Fibroblast of lung (primary cell): ENCODE data around the gene UAP1L1. TPM values are rescaled to one million over a fixed set of nuclear protein-coding genes. Genes with fewer than 3 reads are reported as not detected.
"Not testable (repeated sequence)": the region's sequence is repeated elsewhere in the genome, so short reads cannot be mapped to it uniquely, and the experiment has no call there.

Experiments
- DNase-seq, 2 donors: peaks; one replicate each; pipeline versions ENCODE4 v3.0.0 to v3.0.0-alpha.2; 2010; ENCODE audit warnings: low read depth in 2 of 2
- H2AFZ ChIP-seq: 2 replicates; pipeline ENCODE4 v1.5.1; 2012; ENCODE audit warnings: low read length, control low read depth, inconsistent platforms
- H3K27ac ChIP-seq: 2 replicates; pipeline ENCODE4 v1.5.1; 2011; ENCODE audit warnings: low read length, control low read depth; ENCODE audit not compliant: insufficient read depth
- H3K27me3 ChIP-seq: 2 replicates; pipeline ENCODE4 v1.5.1; 2011; ENCODE audit warnings: mild to moderate bottlenecking, low read length; ENCODE audit not compliant: control insufficient read depth, insufficient read depth
- H3K36me3 ChIP-seq: 2 replicates; pipeline ENCODE4 v1.5.1; 2011; ENCODE audit warnings: low read length; ENCODE audit not compliant: control insufficient read depth, insufficient read depth
- H3K4me1 ChIP-seq: 2 replicates; pipeline ENCODE4 v1.5.1; 2011; ENCODE audit warnings: low read length; ENCODE audit not compliant: control insufficient read depth, insufficient read depth; ENCODE audit errors: extremely low read depth
- H3K4me2 ChIP-seq: 2 replicates; pipeline ENCODE4 v1.5.1; 2011; ENCODE audit warnings: low read length, control low read depth; ENCODE audit not compliant: insufficient read depth; ENCODE audit errors: extremely low read depth
- H3K4me3 ChIP-seq, 4 experiments: fragments of 200-600 bp in 1 of 4; sonication (generic) in 1 of 4; replicated peaks in 1 of 4; 2 replicates each; pipeline ENCODE4 v1.5.1; 2011 to 2016; ENCODE audit warnings: low read length in 4 of 4, low read depth in 3 of 4, mild to moderate bottlenecking in 3 of 4, control low read depth in 2 of 4, inconsistent platforms in 1 of 4, mixed read lengths in 1 of 4; ENCODE audit not compliant: insufficient read depth in 1 of 4; ENCODE audit errors: control extremely low read depth in 1 of 4
- H3K79me2 ChIP-seq: 2 replicates; pipeline ENCODE4 v1.5.1; 2012; ENCODE audit warnings: mild to moderate bottlenecking, low read length, inconsistent platforms; ENCODE audit not compliant: control insufficient read depth, insufficient read depth
- H3K9ac ChIP-seq: 2 replicates; pipeline ENCODE4 v1.5.1; 2011; ENCODE audit warnings: mild to moderate bottlenecking, low read length, control low read depth; ENCODE audit not compliant: insufficient read depth
- H3K9me3 ChIP-seq: 2 replicates; pipeline ENCODE4 v1.5.1; 2012; ENCODE audit warnings: low read depth, low read length; ENCODE audit not compliant: control insufficient read depth, insufficient read depth
- H4K20me1 ChIP-seq: 2 replicates; pipeline ENCODE4 v1.5.1; 2011; ENCODE audit warnings: low read length; ENCODE audit not compliant: control insufficient read depth, insufficient read depth; ENCODE audit errors: extremely low read depth
- EZH2 ChIP-seq: IDR thresholded peaks from 2 replicates; pipeline ENCODE4 v1.5.1; 2012; ENCODE audit warnings: low read length, control low read depth, mild to moderate bottlenecking; ENCODE audit errors: missing control alignments
- polyA plus RNA-seq, 2 donors: library from polyadenylated mRNA; depleted of rRNA in 1 of 2; stranded (reverse) in 1 of 2; unstranded in 1 of 2; fragments of >200 nt; gene quantifications; 2 replicates each; pipeline ENCODE4 v1.2.1, GENCODE V29; 2011 to 2012; ENCODE audit warnings: missing spikeins in 1 of 2
- total RNA-seq: library from RNA; depleted of rRNA; stranded (reverse); fragments of >200 nt; gene quantifications from 2 replicates; pipeline ENCODE4 v1.2.1, GENCODE V29; 2014
- TF ChIP-seq, protein P1 (sequence below), 2 donors: IDR thresholded peaks in 1 of 2; conservative IDR thresholded peaks in 1 of 2; 1 replicate in 1 of 2; 2 replicates in 1 of 2; pipeline ENCODE4 v1.5.1; 2011 to 2012; ENCODE audit warnings: low read length in 2 of 2, control low read depth in 1 of 2, inconsistent platforms in 1 of 2, low read depth in 1 of 2, mild to moderate bottlenecking in 1 of 2

Gene UAP1L1
- total and polyA plus RNA-seq, 2 donors (not counting 1 experiment from before 2014, with no cell fraction given) = 16.4 to 21.1 TPM

GRCh38 chr9:137116728-137117127, 39.4 kb downstream of the UAP1L1 start:
- no peak overlapping the region for H3K4me2 ChIP-seq
- DNase-seq = no peak
- no peaks in the 10 kb centered on the region for H4K20me1 ChIP-seq
- TF ChIP-seq, protein P1, sequence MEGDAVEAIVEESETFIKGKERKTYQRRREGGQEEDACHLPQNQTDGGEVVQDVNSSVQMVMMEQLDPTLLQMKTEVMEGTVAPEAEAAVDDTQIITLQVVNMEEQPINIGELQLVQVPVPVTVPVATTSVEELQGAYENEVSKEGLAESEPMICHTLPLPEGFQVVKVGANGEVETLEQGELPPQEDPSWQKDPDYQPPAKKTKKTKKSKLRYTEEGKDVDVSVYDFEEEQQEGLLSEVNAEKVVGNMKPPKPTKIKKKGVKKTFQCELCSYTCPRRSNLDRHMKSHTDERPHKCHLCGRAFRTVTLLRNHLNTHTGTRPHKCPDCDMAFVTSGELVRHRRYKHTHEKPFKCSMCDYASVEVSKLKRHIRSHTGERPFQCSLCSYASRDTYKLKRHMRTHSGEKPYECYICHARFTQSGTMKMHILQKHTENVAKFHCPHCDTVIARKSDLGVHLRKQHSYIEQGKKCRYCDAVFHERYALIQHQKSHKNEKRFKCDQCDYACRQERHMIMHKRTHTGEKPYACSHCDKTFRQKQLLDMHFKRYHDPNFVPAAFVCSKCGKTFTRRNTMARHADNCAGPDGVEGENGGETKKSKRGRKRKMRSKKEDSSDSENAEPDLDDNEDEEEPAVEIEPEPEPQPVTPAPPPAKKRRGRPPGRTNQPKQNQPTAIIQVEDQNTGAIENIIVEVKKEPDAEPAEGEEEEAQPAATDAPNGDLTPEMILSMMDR (conservative IDR thresholded peaks at IDR 0.05 in 1 of 2, IDR thresholded peaks at IDR 0.05 in 1 of 2; ENCODE audit: low read depth in 1 of 2, low read length in 2 of 2) = no peak
- no peak for TF ChIP-seq EZH2
- no peak overlapping the region for H3K9ac ChIP-seq
- no peaks in the 10 kb centered on the region for H3K27me3 ChIP-seq
- H3K4me3 ChIP-seq = no peak overlapping the region
- no peaks in the 10 kb centered on the region for H3K4me1 ChIP-seq
- no peak overlapping the region for H2AFZ ChIP-seq
- H3K36me3 ChIP-seq = peaks cover 3% of the 10 kb centered on the region
- no peak overlapping the region for H3K27ac ChIP-seq
- H3K9me3 ChIP-seq = no peaks in the 10 kb centered on the region
- no peaks in the 10 kb centered on the region for H3K79me2 ChIP-seq

GRCh38 chr9:137117269-137117731, 40.0 kb downstream of the UAP1L1 start:
- Histone ChIP-seq H3K36me3 (peaks cover 3% of the 10 kb centered on the region), H3K4me2 (no peak overlapping the region), H3K4me3 (no peak overlapping the region), H3K27me3 (no peaks in the 10 kb centered on the region), H3K9ac (no peak overlapping the region), H4K20me1 (no peaks in the 10 kb centered on the region), H3K9me3 (no peaks in the 10 kb centered on the region), H2AFZ (no peak overlapping the region), H3K27ac (no peak overlapping the region), H3K4me1 (no peaks in the 10 kb centered on the region), H3K79me2 (no peaks in the 10 kb centered on the region)
- DNase-seq = no peak
- no peak for TF ChIP-seq EZH2
- TF ChIP-seq, protein P1 (conservative IDR thresholded peaks at IDR 0.05 in 1 of 2, IDR thresholded peaks at IDR 0.05 in 1 of 2; ENCODE audit: low read depth in 1 of 2, low read length in 2 of 2) = no peak

GRCh38 chr9:137118092-137118603, 40.8 kb downstream of the UAP1L1 start:
- not testable (repeated sequence) for H3K9ac ChIP-seq, H3K9me3 ChIP-seq

GRCh38 chr9:137121927-137122795, 44.8 kb downstream of the UAP1L1 start:
- not testable (repeated sequence) for H3K36me3 ChIP-seq, H3K9ac ChIP-seq, H3K4me1 ChIP-seq, H4K20me1 ChIP-seq, H3K4me2 ChIP-seq, H3K27me3 ChIP-seq, H3K9me3 ChIP-seq, H3K27ac ChIP-seq, H2AFZ ChIP-seq, DNase-seq, H3K4me3 ChIP-seq, H3K79me2 ChIP-seq

More at GRCh38 chr9:137118092-137118603, 40.8 kb downstream of the UAP1L1 start:
- H3K27me3 ChIP-seq, H3K4me1 ChIP-seq, H3K36me3 ChIP-seq, DNase-seq, H3K4me3 ChIP-seq, H3K27ac ChIP-seq, H3K4me2 ChIP-seq, H4K20me1 ChIP-seq, H2AFZ ChIP-seq, H3K79me2 ChIP-seq: not testable (repeated sequence)

- not testable (repeated sequence) for H3K27me3 ChIP-seq, H3K9ac ChIP-seq, H4K20me1 ChIP-seq, H3K4me2 ChIP-seq, H3K4me1 ChIP-seq, H3K9me3 ChIP-seq, H3K79me2 ChIP-seq, H3K27ac ChIP-seq, H3K4me3 ChIP-seq, H2AFZ ChIP-seq, DNase-seq, H3K36me3 ChIP-seq
Measured at GRCh38 chr9:137122796-137123467, 45.6 kb downstream of the UAP1L1 start.
